Omental fat pad (tissue), 4 donors: Measurements from ENCODE around the gene ZNF787. TPM values are rescaled to one million over a fixed set of nuclear protein-coding genes. Genes with fewer than 3 reads are reported as not detected.

Experiments used
- ATAC-seq: fragments of 150-250 bp; one replicate; pipeline ENCODE4 v1.9.1; 2016; ENCODE audit warnings: mild to moderate bottlenecking, moderate library complexity; ENCODE audit not compliant: low FRiP score
- DNase-seq: peaks from one replicate; pipeline ENCODE4 v3.0.0-alpha.2; 2019; ENCODE audit warnings: low spot score
- CTCF ChIP-seq, 3 donors: fragments of 450-650 bp; IDR thresholded peaks; one replicate each; pipeline ENCODE4 v1.5.1; 2016 to 2017; ENCODE audit warnings: antibody characterized with exemption in 3 of 3, mild to moderate bottlenecking in 3 of 3, moderate library complexity in 2 of 3
- total RNA-seq, 4 donors: library from RNA; depleted of rRNA; stranded (reverse); fragments of >200 nt; gene quantifications; one replicate each; pipeline ENCODE4 v1.1.0, GENCODE V29; 2016

ZNF787 gene
- total RNA-seq, 4 donors from 2014 or later, result 10.9 to 18.6 (median 12.0) TPM

- TF ChIP-seq CTCF (IDR thresholded peaks at IDR 0.05), result no peak
- ATAC-seq, result no peak
- no peak for DNase-seq
Observed at GRCh38 chr19:56124578-56124977, 3.5 kb upstream of the ZNF787 start.

GRCh38 chr19:56123266-56123891, 2.3 kb upstream of the ZNF787 start:
- ATAC-seq, result no peak
- DNase-seq, result no peak
- TF ChIP-seq CTCF (IDR thresholded peaks at IDR 0.05), result no peak

- DNase-seq (peak; percentile 52), ATAC-seq (peak; percentile 58)
- no peak for TF ChIP-seq CTCF (IDR thresholded peaks at IDR 0.05)
Observed at GRCh38 chr19:56120371-56121179, 520 bp downstream of the ZNF787 start.

GRCh38 chr19:56120002-56120370, 1.1 kb downstream of the ZNF787 start:
- ATAC-seq (no peak), DNase-seq (no peak)
- no peak for TF ChIP-seq CTCF (IDR thresholded peaks at IDR 0.05)

- ATAC-seq (no peak), DNase-seq (no peak)
- no peak for TF ChIP-seq CTCF (IDR thresholded peaks at IDR 0.05)
Observed at GRCh38 chr19:56119582-56119978, 1.5 kb downstream of the ZNF787 start.

GRCh38 chr19:56118666-56119581, 2.2 kb downstream of the ZNF787 start:
- no peak for ATAC-seq
- DNase-seq, result no peak
- no peak for TF ChIP-seq CTCF (IDR thresholded peaks at IDR 0.05)
